PFSK-1 (cell line): Measurements from ENCODE around the gene ZNF598.

Experiments used
- POLR2AphosphoS5 ChIP-seq: IDR thresholded peaks from 2 replicates; pipeline ENCODE4 v1.6.1; 2012; ENCODE audit warnings: low read depth, mild to moderate bottlenecking, control low read depth, low read length, moderate library complexity
- SIN3A ChIP-seq: IDR thresholded peaks from 2 replicates; pipeline ENCODE4 v1.6.1; 2012; ENCODE audit warnings: mild to moderate bottlenecking, low read length, moderate library complexity, borderline replicate concordance; ENCODE audit not compliant: insufficient read depth

DNA sequence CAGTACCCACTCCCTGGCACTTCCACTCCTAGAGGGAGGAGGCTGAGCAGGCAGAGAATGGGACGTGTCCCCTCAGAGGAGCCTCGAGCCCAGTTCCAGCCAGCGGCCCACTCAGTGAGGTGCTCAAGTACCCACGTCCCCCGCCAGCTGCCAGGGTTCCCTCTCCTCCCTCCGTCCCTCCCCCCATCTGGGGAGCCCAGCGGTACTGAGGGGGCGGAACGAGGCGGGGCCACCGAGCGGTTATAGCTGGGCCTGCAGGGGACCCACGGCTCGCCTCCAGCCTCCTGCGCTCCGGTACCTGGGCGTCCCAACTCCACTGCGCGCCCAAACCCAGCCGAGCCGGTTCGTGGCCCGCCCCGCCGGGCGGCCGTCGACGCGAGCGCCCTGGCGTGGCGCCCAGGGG, 9.9 kb upstream of the ZNF598 start, which contains the start of gene NPW:
- TF ChIP-seq POLR2AphosphoS5: no peak
- TF ChIP-seq SIN3A: no peak
